GM12878 (cell line): ENCODE measurements around the gene PHYHIPL.

Source experiments
- EZH2 ChIP-seq: IDR thresholded peaks from 2 replicates; pipeline ENCODE4 v1.6.1; 2012; ENCODE audit warnings: low read depth, mild to moderate bottlenecking, control low read depth, inconsistent platforms, low read length, borderline replicate concordance; ENCODE audit not compliant: control insufficient read depth
- USF2 ChIP-seq: IDR thresholded peaks from 2 replicates; pipeline ENCODE4 v1.6.1; 2011; ENCODE audit warnings: low read depth, low read length, improper control_type of control experiment, borderline replicate concordance

- no peak for TF ChIP-seq USF2
- TF ChIP-seq EZH2 = no peak
Observed at GRCh38 chr10:59266321-59266720, 89.9 kb downstream of the PHYHIPL start.
